ENCODE data around the gene SEPTIN8.

The SEPTIN8 gene

DNA sequence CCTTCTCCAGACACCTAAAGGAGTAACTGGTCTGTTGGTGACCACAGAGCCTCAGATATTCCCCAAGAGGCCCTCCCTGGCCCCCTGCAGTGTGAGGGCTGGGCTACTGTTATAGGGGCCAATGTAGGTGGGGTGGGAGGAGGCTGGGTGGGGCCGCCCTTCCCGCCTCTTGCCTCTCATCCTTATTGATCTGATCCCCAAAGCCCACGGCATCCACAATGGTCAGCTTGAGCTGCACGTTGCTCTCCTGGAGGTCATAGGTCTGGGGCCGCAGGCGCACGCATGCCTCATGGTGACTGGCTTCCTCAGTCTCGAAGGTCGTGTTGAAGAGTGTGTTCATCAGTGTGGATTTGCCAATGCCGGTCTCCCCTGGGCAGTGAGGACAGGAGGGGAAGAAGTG lies 13.0 kb downstream of the SEPTIN8 start:
- no peak for DNase-seq (ENCODE audit: low read depth)

DNA sequence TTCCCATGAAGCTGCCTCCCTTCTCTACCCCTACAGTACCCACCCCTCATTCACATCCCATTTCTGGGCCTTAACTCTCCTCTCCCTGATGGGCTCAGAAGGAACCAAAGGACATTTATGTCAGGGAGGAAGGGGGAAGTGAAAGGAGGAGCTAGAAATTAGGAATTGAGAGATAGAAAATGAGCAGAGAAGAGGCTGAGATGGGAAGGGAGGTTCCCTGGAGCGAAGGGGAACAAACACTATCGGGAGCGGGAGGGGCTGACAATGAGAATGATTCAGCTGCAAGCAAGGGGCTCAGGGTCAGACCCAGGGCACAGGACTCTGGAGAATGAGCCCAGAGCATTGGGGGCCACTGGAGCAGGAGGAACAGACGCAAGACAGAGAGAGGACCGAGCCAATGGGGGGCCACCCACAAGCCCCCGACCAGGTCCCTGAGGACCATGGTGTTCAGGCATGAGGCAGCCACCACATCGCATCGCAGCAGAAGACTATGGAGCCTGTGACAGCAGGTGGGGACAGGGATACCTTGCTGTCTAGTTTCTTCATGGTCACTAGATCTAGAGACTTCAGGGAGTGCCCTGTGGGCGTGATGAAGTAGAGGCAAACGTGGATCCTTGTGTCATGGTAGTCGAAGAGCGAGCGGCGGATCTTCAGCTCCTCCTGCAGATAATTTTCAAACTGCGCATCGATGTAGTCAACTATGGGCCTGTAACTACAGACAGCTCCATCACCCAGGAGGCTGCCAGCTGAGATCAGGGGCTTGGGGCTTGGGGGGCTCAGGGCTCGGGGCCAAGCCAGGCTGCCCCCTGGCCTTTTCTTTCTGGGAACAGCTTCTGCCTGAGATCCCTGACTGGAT lies 13.6 kb downstream of the SEPTIN8 start:
- no peak for DNase-seq (ENCODE audit: low read depth)

DNA sequence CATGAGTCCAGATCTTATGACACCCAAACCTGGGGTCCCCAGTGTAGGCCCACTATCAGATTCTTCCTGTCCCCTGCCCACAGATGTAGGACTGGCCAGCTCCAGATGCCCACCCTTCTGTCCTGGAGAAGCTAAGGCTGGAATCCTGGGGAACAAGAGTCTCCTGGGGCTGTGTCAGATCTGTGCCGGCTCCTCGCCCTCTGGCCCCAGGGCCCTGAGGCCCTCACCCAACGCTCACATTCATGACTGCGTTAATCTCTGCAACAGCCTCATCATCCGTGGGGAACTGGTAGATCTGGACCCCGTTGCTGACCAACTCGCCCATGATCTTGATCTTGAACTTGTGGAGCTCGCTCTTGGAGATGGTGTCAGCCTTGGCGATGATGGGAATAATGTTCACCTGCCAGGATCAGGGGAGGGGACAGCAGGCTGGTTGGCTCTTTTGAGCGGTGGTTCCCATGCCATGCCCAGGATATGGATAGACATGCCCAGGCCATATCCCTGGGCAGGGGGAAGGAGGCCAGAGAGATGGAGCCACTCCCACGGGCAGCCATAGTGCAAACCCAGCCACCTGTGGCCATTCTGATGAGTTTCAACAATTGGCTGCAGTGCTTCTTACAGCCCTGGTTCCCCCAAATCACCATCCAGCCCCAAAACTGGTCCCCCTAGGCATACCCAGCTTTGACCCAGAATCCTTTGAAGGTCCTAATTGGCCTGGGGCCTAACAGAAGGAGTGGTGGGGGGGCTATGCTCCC lies 14.6 kb downstream of the SEPTIN8 start:
- no peak for DNase-seq (ENCODE audit: low read depth)

DNA sequence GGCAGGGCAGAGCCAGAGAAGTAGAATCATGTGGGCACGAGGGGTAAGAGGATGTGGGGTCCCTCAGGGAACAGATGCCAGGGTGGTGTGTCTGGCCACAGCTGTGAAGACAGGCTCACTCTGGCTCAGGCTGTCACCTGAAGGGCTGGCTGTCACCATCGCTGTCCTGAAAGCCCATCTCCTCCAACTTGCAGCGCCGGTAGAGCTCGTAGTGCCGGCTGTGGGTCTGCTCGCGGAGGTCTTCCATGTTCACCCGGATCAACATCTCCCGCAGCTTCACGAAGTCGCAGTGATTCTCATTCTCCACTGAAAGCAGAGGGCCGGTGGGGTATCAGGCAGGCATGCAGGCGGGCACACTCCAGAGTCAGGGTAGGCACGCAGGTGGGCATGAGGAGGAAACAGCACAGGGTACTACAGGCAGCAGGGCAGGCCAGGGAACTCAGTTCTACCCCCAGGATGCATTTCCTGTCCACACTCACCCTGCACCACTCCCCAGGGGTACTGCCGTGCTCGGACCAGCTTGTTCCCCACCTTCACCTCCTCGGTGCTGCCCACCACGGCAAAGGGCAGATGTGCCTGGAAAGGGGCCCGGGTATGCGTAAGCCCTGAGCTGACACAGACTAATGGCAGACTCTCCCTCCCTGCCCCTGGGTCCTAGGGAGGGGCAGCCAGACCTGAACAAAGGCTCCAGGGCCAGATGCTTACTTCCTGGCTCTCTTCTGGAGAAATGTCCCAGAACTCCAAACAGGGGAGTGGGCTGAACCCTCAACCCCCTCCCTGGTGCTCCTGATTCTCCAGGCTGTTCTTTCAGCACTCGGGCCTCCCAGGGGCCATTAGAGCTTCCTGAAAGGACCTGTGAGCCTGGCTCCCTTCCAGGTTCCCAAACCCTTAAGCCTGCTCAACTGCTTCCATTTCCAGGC lies 15.5 kb downstream of the SEPTIN8 start:
- DNase-seq (ENCODE audit: low read depth) = no peak

DNA sequence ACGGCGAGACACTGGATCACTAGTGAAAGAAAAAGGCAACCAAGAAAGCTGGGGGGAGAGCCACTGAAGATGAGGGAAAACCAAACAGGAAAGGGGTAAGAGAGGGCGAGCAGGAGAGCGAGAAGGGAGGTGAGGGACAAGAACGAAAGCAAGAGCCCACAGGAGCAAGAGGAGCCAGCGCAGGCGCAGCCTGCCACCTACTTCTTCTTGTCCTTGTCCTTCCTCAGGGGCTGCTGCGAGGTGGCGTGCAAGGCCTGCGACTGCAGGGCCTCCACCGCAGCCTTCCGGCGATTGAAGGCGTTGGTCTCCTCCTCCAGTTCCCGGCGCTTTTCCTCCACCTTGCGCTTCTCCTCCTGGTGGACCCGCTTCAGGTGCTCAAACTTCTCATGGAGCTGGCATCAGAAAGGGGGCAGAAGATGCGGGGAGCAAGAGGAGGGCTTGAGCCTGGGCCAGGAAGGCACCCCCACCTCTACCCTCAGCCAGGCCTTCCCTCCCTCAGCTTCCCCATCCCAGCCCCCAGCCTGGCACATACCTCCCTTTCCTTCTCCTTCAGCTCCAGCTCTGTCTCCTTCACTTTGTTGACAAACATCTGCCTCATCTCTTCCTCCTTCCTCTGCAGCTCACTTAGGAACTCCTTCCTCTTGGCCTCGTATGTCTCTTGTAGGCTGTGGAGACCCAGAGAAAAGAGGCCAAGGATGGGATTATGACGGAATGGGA lies 16.3 kb downstream of the SEPTIN8 start:
- no peak for DNase-seq (ENCODE audit: low read depth)

DNA sequence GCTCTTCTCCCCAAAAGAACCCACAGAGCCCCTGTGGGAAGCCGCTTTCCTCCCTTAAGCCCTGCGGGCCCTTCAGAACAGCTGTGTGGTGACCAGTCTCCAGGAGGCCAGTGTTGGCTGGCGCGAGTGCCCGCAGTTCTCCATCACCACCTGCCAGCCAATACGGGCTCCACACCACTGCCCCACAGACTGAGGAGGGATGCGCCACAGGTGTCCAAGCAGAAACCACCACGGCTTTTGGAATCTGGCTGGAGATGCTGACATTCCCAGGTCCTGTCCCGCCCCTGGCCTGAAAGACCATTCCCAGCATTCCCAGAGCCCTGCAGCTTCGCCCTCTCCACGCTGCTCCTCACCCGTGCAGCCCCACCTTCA lies 17.0 kb downstream of the SEPTIN8 start:
- no peak for DNase-seq (ENCODE audit: low read depth)

DNA sequence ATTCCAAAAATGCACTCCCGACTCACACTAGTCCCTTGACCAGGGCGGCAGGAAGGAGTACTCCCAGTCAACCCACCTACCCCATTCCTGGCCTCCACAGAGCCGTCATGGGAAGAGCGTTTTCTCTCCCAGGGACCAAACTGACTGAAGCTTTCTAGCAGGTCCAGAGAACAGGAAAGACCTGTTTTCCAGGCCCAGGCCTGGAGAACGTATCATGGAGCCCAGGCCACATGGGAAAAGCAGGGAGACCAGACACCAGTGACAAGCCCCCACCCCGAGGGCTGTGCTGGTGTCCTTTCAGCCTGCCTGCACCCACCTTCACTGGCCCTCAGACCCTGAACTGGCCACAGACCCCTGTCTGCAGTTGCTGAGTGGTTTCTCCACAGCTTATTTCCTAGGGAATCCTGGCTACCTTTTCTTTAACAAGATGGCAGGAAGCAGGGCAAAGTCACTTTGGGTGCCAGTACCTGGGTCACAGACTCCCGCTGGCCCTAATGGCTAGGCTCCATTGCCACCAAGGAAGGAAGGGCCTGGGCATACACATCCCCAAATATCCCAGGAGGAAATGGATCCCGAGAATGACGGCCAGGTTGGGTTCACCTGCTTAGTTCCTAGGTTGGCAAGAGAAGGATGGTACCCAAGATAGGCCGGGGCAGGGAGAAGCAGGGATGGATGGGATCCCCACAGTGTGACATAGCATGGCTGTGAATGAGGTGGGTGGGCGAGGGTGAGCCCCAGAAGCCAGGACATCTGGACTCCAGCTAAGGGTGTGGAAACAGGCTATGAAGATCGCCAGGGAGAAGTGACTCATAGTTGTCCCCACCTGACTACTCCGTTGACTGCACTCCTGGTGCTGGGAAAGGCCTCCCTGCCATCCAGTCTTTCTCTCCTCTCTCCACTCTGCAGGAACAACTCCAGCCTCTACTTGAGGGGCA lies 17.7 kb downstream of the SEPTIN8 start:
- no peak for DNase-seq (ENCODE audit: low read depth)

DNA sequence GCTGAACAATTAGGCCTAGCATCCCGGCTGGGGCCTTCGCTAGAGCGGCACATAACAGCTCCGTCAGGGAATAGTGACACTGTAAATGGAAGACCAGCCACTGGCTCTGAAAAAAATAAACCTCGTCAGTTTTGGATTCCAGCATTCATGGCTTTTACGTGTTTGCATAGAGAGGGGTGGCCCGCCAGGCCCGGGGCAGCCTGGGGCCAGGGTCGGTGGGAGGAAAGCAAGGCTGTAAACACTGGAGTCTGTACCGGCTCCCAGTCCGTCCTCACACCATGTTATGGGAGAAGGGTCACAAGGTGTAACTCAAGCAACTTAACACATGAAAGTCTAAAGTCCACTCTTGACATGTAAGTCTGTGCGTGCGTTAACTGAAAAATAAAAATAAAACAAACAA lies 18.6 kb downstream of the SEPTIN8 start:
- DNase-seq (ENCODE audit: low read depth) = no peak

DNA sequence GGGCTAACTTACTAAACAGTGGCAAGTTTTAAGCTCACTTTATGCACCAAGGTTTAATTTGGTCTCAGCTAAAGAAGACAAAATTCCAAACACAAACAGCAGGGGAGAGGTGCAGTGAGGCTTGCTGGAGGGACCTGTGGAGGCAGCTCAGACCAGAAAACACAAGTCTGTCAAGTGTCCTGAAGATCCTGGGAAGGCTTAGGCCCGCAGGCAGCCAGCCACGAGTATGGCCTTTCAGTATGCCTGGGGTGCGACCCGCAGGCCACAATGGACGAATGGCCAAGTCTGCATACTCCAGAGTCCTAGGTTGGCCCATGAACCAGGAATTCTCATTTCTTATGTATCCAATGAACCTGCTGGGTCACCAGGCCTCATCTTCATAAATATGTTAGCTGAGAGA lies 20.5 kb downstream of the SEPTIN8 start:
- DNase-seq (ENCODE audit: low read depth) = no peak

DNA sequence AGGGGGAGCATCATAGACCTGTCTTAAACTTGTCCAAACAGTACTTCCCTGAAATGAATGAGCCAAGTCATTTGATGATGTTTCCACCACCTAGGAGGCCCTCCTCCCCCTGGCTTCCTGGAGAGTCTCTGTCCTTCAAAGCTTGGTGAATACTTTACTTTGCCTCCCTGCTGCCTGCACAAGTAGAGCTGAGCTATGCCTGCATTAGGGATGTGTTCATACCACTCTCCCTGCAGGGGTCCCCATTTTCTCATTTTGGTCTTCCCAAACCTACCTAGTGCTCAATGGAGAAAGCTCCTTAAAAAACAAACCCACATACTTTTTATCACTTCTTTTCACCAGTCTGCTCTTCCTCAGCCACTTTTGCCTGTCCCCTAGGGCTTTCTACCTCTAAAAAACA lies 22.1 kb downstream of the SEPTIN8 start:
- no peak for DNase-seq (ENCODE audit: low read depth)

DNA sequence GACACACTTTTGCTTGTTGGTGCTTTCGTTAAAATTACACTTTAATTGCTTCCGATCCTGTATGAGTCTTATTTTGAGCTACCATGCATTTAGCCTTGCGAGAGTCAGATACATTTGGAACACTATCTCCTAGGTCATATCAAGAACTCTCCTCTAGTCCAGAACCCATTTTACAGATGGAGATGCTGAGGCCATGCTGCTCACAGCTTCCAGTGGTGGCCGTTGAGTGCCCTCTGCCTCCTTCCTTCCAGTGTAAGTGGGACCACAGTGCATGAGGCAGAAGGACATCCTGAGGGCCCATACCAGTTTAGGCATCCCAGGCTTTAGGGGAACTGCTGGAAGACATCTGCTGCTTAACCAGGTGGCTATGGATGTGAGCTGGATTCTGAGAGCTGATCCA lies 22.9 kb downstream of the SEPTIN8 start:
- DNase-seq (ENCODE audit: low read depth) = no peak

DNA sequence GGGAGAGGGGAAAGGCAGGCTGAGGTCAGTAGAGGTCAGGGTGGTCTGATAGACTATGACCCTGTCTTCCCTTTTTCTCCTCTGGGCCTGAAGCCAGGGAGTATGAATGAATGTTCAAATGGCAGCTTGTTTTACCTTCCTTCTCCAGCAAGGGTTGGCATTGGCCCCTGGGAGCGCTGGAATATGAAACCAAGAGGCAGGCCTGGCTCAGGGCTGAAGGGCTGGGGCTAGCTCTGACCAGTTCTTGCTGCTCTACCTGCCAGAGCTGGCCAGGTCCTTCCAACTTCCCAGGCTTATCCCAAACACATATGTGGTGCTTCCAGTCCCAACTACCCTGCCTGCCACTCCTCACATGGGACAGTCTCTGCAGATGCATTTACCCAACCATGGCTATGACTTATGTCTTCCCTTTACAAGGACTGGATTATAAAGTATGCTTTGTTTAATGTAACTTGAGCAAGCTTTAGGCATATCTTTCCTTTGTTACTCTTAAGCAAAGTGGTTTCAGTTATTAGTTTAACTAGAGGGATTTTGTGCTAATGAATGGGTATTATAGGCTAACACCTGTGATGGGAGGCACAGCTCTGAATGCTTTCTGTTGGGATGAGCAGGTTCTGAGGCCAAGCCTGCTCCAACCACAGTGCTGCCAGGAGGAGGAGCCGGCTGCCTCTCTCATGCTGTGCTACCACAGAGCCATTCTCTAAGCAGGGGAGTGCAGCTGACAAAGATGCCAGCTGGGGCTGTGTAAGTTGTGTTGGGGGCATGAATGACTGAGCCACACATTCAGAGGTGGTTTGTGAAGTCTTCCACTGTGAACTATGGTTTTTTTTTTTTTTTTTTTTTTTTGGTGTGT lies 23.7 kb downstream of the SEPTIN8 start:
- no peak for DNase-seq (ENCODE audit: low read depth)

DNA sequence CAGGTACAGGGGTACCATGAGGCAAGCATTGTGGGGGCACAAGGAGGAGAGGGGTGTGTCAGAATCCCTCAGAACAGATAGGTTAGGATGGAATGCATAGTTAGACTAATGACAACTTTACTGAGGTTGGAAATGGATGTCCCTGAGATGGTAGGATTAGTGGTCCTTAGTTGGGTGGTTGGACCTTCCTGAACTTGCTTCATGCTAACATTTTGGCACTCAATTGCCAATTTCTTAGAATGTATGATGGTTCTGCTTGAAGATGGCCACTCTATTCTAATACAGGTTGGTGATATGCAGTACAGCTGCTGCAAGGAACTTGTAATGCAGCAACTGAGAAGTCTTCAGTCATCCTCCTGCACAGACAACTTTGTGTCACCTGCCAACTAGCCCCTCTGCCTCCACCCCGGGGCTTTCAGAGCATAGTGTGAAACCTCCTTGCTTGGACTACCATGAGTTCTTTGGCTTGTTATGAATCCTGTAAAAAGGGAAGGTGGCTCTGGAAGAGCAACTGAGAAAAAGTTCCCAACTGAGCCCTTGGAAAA lies 24.4 kb downstream of the SEPTIN8 start:
- no peak for DNase-seq (ENCODE audit: low read depth)

DNA sequence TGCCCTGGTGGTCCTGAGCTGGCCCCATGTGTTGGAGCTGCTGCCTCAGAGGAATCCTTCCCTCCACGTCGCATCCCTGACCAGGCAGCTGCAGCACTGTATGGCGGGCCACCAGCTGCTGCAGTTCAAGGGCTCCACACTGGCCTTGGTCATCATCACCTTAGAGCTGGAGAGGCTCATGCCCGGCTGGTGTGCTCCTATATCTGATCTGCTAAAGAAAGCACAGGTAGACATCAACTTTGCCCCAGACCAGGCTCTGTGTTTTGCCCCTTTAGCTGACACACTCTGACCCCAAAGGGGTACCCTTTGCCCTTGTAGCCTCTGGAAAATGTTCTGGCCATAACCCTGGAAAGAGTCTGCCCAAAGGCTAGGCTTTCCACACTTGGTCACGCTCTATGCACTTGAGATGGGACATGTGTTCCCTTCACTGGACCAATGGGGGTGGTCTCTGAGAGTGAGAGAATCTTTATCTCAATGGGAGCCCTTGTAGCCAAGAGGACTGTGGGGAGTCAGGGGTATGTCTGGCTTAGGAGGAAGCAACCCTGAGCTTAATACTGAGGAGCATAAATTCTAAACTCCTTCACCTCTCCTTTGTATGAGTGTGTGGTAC lies 25.0 kb downstream of the SEPTIN8 start:
- no peak for DNase-seq (ENCODE audit: low read depth)

DNA sequence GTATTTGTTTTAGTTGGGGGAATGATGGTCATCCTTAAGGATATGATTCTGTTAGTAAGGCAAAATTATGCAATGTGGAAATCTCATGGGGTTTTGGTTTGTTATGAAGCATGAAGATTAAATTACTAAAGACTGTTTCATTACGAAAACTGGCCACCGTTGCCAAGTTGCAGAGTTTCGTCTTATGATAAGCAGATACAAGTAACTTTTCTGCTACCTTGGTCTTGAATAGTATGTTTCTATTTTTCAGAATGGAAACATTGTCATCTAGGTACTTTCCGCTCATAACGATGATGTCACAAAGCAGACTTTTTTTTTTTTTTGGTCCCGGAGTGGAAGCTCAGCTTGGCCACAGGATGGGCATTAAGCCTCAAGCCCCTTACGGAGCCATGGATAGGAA lies 25.6 kb downstream of the SEPTIN8 start:
- DNase-seq (ENCODE audit: low read depth) = no peak

DNA sequence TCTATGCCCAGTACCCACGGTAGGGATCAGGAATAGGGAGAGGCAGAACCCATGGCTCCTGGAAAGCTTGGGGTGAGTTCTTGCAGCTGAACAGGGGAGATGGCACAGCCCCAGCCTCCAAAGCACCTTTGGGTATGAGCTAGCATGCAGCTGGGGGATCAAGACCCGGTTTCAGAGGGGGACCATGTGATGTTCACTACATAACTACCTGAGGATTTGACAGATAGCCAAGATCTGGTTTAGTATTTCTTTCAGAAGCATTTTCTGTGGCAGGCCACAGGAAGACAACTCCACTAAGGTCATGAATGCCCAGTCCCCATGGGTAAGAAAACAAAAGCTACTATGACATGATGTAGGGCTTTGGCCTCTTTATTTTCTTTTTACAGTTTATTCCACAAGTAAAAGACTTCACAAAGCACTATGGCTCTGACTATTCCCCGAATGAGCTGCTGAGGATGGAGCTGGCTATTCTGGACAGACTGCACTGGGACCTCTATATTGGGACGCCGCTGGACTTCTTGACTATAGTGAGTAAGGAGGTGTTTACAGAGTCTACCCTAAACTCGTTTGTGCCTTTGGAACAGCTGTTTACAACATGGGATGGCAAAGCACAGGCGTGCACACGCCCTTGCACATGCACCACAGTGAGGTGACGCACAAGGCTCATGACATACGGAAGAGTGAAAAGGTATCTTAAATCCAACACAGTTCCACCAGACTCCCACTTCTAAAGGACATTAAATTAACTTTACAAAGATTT lies 26.4 kb downstream of the SEPTIN8 start:
- DNase-seq (ENCODE audit: low read depth) = no peak

DNA sequence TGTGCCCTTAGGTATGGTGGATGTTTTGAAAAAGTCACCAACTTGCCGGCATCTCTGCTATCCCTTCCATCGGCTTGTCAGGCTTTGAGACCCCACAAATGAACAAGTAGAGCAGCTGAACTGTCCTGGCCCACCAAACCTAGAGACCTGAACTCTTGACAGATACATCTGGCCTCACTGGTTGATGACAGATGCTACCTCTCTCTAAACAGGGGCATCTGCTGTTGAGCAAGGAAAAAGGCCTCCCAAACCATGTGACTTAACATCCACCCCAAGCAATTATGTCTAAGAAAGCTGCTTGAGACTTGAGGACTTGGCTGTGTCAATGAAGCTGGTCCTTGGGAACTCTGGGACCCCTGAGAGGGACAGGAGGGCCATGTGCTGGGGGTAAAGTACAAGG lies 27.5 kb downstream of the SEPTIN8 start:
- DNase-seq (ENCODE audit: low read depth) = no peak

DNA sequence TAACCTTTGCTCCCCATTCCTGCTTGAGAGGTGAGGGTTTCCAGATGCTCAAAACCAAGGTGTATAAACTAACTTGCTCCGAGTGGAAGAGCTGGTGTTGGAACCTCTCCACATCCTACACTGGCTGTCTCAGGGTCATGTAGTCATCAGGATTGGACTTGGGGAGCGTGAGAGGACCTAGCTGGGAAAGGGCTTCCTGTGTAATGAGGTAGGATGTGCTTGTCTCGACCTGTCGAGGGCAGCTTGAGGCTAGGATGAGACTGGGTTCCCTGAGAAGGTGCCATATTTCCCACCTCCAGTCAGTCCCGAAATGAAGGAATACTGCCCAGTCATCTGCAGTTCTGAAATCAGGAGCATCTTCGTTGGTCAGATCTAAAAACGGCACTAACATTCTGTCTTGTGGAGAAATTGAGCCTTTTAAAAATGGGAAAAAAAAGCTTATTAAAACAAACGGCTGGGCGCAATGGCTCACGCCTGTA lies 28.5 kb downstream of the SEPTIN8 start:
- DNase-seq (ENCODE audit: low read depth) = no peak

Data from activated T-cell treated with anti-CD3 and anti-CD28 coated beads for 48 hours (primary cell).